Transverse colon (tissue), 4 donors: ENCODE data around the gene CD28. TPM values are rescaled to one million over a fixed set of nuclear protein-coding genes. Genes with fewer than 3 reads are reported as not detected.

Experiments used
- DNase-seq: peaks from one replicate; pipeline ENCODE4 v3.0.0-alpha.2; 2019
- H3K27ac ChIP-seq, 4 donors: fragments of 200-600 bp; sonication (generic); 2 replicates each; pipeline ENCODE4 v1.5.1; 2016 to 2018; ENCODE audit warnings: inconsistent platforms in 4 of 4
- H3K27me3 ChIP-seq: fragments of 200-600 bp; sonication (generic); 2 replicates; pipeline ENCODE4 v1.5.1; 2017; ENCODE audit warnings: inconsistent platforms
- H3K36me3 ChIP-seq, 4 donors: fragments of 200-600 bp; sonication (generic); 2 replicates each; pipeline ENCODE4 v1.5.1; 2017 to 2019; ENCODE audit warnings: inconsistent platforms in 4 of 4
- H3K4me1 ChIP-seq, 4 donors: fragments of 200-600 bp; sonication (generic); 2 replicates each; pipeline ENCODE4 v1.5.1; 2017 to 2020; ENCODE audit warnings: inconsistent platforms in 4 of 4
- H3K4me3 ChIP-seq, 4 donors: fragments of 200-600 bp; sonication (generic); 1 replicate in 1 of 4; 2 replicates in 3 of 4; pipeline versions ENCODE4 v1.5.1 to v1.6.1; 2017 to 2019; ENCODE audit warnings: inconsistent platforms in 4 of 4
- H3K9me3 ChIP-seq, 2 donors: fragments of 200-600 bp; sonication (generic); 2 replicates each; pipeline ENCODE4 v1.5.1; 2017 to 2019; ENCODE audit warnings: inconsistent platforms in 2 of 2
- EP300 ChIP-seq: sonication (generic); formaldehyde crosslinking; IDR thresholded peaks from one replicate; pipeline ENCODE4 v1.6.1; 2017; ENCODE audit warnings: antibody characterized with exemption, low read depth
- POLR2A ChIP-seq: fragments of 450-650 bp; IDR thresholded peaks from one replicate; pipeline ENCODE4 v1.6.1; 2016; ENCODE audit warnings: antibody characterized with exemption, mild to moderate bottlenecking, moderate library complexity
- POLR2AphosphoS5 ChIP-seq, 3 donors: sonication (generic); formaldehyde crosslinking; IDR thresholded peaks; one replicate each; pipeline ENCODE4 v1.6.1; 2016; ENCODE audit warnings: antibody characterized with exemption in 3 of 3
- WGBS, 2 donors: methylation state at CpG; one replicate each; pipeline ENCODE4 v1.1.5; 2018; ENCODE audit warnings: low coverage in 1 of 2; 5-methylcytosine and 5-hydroxymethylcytosine counted together
- in situ Hi-C, 4 donors: fragments of 200-750 bp; cut with MboI; loops; one replicate each; pipeline versions ENCODE4 v1.15.0 to v1.15.1; 2017; ENCODE audit warnings: low sequenced_read_pairs in 3 of 4, low pct_ligation_motif_present in 1 of 4, low pct_unique_long_range_greater_than_20kb in 1 of 4
- intact Hi-C: fragments of 100-400 bp; cut with DNase I; formaldehyde crosslinking; loops from one replicate; pipeline ENCODE4 v1.15.1; 2023; ENCODE audit warnings: low total_unique reads
- total RNA-seq, 4 donors: library from RNA; depleted of rRNA; stranded (reverse); fragments of >200 nt; gene quantifications; one replicate each; pipeline ENCODE4 v1.1.0, GENCODE V29; 2016
- TF ChIP-seq, protein P1 (sequence below), 5 experiments: fragments of 200-600 bp in 3 of 5; fragments of 450-650 bp in 2 of 5; sonication (generic) in 3 of 5; IDR thresholded peaks; 1 replicate in 2 of 5; 2 replicates in 3 of 5; pipeline ENCODE4 v1.5.1; 2016 to 2017; ENCODE audit warnings: antibody characterized with exemption in 5 of 5, inconsistent platforms in 3 of 5, mild to moderate bottlenecking in 2 of 5, moderate library complexity in 1 of 5

Gene CD28
- total RNA-seq, 4 donors from 2014 or later, result 0.68 to 2.4 (median 1.5) TPM; not detected in 1

DNA sequence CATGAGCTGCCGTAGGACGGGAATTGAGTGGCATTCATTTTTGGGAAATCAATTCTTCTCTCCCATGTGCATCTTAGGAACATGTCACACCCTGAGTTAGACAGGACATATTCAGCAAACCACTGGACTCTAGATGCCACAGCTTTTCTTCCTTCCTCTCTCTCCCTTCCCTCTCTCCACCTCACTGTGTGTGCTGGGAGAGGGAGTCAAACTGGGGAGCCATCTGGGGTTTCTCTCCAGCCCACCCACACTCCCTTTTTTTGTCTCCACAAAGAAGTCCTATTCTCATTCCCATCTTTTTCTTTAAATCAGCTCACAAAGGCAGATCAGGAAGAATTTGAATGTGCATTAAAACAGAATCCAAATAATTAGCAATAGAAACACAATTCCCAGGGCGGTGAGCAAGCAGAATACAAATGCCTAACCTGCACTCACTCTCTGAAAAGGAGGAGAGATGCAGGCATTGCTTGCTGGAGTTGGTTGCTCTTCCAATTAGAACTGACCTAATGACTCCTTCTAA lies 15.4 kb downstream of the CD28 start:
- Histone ChIP-seq H3K27ac (no peak overlapping the region), H3K27me3 (no peaks in the 10 kb centered on the region), H3K4me1 (peaks cover 0 to 7% (median 0%) of the 10 kb centered on the region in 4 donors), H3K36me3 (no peaks in the 10 kb centered on the region), H3K4me3 (no peak overlapping the region), H3K9me3 (no peaks in the 10 kb centered on the region)
- TF ChIP-seq POLR2AphosphoS5 (IDR thresholded peaks at IDR 0.05) (no peak), POLR2A (no peak), EP300 (no peak)
- TF ChIP-seq, protein P1, sequence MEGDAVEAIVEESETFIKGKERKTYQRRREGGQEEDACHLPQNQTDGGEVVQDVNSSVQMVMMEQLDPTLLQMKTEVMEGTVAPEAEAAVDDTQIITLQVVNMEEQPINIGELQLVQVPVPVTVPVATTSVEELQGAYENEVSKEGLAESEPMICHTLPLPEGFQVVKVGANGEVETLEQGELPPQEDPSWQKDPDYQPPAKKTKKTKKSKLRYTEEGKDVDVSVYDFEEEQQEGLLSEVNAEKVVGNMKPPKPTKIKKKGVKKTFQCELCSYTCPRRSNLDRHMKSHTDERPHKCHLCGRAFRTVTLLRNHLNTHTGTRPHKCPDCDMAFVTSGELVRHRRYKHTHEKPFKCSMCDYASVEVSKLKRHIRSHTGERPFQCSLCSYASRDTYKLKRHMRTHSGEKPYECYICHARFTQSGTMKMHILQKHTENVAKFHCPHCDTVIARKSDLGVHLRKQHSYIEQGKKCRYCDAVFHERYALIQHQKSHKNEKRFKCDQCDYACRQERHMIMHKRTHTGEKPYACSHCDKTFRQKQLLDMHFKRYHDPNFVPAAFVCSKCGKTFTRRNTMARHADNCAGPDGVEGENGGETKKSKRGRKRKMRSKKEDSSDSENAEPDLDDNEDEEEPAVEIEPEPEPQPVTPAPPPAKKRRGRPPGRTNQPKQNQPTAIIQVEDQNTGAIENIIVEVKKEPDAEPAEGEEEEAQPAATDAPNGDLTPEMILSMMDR (IDR thresholded peaks at IDR 0.05), result no peak
- 76 to 100% methylated on average over 2 to 3 of the region's 3 CpGs for WGBS, 2 donors
- no peak for DNase-seq
- intact Hi-C loops, result no loop called here
- in situ Hi-C loops, result no loop called here

DNA sequence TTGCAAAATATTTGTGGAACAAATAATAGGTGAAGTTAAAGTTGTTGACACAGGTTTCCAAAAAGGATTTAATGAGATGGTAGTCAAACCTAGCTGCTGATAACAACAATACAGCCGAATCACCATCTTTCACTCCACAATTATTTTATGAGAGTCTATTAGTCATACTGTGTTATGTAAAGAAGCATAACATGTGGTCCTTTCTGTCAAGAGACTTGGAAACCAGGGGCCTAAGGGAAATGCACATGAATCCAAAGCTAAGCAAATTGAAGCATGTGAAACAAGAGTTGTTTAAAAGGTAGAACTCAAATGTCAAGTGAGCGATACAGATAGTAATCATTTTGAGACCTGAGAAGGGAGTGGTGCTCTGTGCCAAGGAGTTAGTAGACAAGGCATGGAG lies 16.0 kb downstream of the CD28 start:
- no peaks in the 10 kb centered on the region for H3K36me3 ChIP-seq
- H3K27me3 ChIP-seq, result no peaks in the 10 kb centered on the region
- intact Hi-C loops (no loop called here), in situ Hi-C loops (no loop called here)
- H3K9me3 ChIP-seq, result no peaks in the 10 kb centered on the region
- peaks cover 0 to 7% (median 0%) of the 10 kb centered on the region in 4 donors for H3K4me1 ChIP-seq
- H3K27ac ChIP-seq, result no peak overlapping the region
- no peak for TF ChIP-seq POLR2AphosphoS5 (IDR thresholded peaks at IDR 0.05)
- TF ChIP-seq, protein P1 (IDR thresholded peaks at IDR 0.05), result no peak
- no peak for TF ChIP-seq EP300
- TF ChIP-seq POLR2A, result no peak
- WGBS, 2 donors, result 63 to 72% methylated on average over 2 of the region's 2 CpGs
- no peak for DNase-seq
- no peak overlapping the region for H3K4me3 ChIP-seq

DNA sequence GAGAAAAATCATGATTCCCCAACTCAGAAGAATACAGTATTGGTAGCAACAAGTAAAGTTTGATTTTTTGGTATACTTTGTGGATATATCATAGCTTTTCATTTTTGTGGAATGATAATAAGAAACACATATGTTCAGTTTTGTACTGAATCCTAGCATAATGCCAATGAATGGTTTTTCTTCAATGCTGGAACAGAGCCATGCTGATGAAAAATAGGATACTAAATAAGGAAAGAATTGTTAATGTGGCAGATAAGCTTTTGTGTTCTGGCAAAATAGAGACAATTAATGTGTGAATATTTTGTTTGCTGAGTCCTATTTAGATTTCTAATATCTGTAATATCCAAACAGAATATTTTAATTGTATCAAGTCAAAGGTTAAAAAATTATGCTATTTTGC lies 21.9 kb downstream of the CD28 start:
- no peak for DNase-seq
- H3K4me3 ChIP-seq, result no peak overlapping the region
- no peaks in the 10 kb centered on the region for H3K27me3 ChIP-seq
- H3K9me3 ChIP-seq, result no peaks in the 10 kb centered on the region
- no peak for TF ChIP-seq POLR2A
- TF ChIP-seq, protein P1 (IDR thresholded peaks at IDR 0.05), result no peak
- TF ChIP-seq EP300, result no peak
- TF ChIP-seq POLR2AphosphoS5 (IDR thresholded peaks at IDR 0.05), result no peak
- no peaks in the 10 kb centered on the region for H3K36me3 ChIP-seq
- peaks cover 0 to 3% (median 0%) of the 10 kb centered on the region in 4 donors for H3K4me1 ChIP-seq
- in situ Hi-C loops (no loop called here), intact Hi-C loops (no loop called here)
- no peak overlapping the region for H3K27ac ChIP-seq

DNA sequence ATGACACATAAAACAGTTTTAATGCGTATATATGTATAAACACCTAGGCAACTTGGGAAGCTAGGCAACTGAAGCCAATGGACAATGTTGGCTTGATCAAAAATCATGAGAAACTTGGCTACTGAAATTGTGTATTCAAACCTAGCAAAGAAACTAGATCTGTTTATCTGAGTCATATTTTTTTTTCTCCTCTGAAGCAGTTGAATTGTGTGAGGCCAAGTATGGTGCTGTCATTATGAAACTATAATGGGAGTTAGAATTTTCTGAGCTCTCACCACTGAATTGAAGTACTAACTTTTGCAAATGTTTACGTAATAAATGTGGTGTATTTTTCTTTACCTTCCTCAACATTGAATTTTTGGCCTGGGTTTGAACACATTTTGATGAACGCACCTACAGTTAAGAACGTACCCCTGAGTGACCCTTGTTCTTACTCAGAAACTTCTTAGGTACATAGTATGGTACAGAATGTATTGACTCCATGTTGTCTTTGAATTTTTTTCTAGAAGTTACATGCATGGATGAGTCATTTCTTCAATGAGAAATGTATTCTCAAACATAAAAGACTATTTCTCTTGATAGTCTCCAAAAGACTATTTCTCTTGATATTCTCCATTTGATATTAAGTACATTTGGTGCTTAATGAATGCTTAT lies 23.8 kb downstream of the CD28 start:
- in situ Hi-C loops (no loop called here), intact Hi-C loops (no loop called here)
- 83 to 85% methylated on average over 4 of the region's 4 CpGs for WGBS, 2 donors
- no peaks in the 10 kb centered on the region for H3K27me3 ChIP-seq
- no peaks in the 10 kb centered on the region for H3K36me3 ChIP-seq
- DNase-seq, result no peak
- no peaks in the 10 kb centered on the region for H3K9me3 ChIP-seq
- peaks cover 0 to 3% (median 0%) of the 10 kb centered on the region in 4 donors for H3K4me1 ChIP-seq
- TF ChIP-seq, protein P1 (IDR thresholded peaks at IDR 0.05), result no peak
- TF ChIP-seq EP300 (no peak), POLR2AphosphoS5 (IDR thresholded peaks at IDR 0.05) (no peak), POLR2A (no peak)
- H3K4me3 ChIP-seq, result no peak overlapping the region
- no peak overlapping the region for H3K27ac ChIP-seq
